ENCODE measurements around the gene UBB. TPM values are rescaled to one million over a fixed set of nuclear protein-coding genes. Genes with fewer than 3 reads are reported as not detected.

The UBB gene
- total RNA-seq, 1 experiment from 2014 or later: 2,378 TPM

GRCh38 chr17:16358394-16358793 lies 22.5 kb upstream of the UBB start (continued):
- TF ChIP-seq ZBTB33 (IDR thresholded peaks at IDR 0.05; ENCODE audit: extremely low read depth, insufficient replicate concordance, low read length): no peak
- TF ChIP-seq POLR2A (IDR thresholded peaks at IDR 0.05; ENCODE audit: borderline replicate concordance, extremely low read depth, insufficient read depth, insufficient read length): no peak

GRCh38 chr17:16361874-16362273 lies 19.0 kb upstream of the UBB start:
- Histone ChIP-seq H3K4me2 (ENCODE audit: low read length) (no peak overlapping the region), H3K9me2 (ENCODE audit: insufficient read depth) (no peaks in the 10 kb centered on the region), H3K27me3 (ENCODE audit: insufficient read depth, low read length) (no peaks in the 10 kb centered on the region), H3K4me3 (replicated peaks in 1 of 2; ENCODE audit: low read depth in 1 of 2, low read length in 2 of 2) (no peak overlapping the region), H3K9me3 (ENCODE audit: control insufficient read depth in 1 of 2, insufficient read depth in 1 of 2, low read depth in 1 of 2, low read length in 2 of 2) (no peaks in the 10 kb centered on the region), H3K27ac (ENCODE audit: low read depth, low read length) (no peak overlapping the region), H3K9ac (ENCODE audit: low read length) (no peak overlapping the region), H3K36me3 (ENCODE audit: control insufficient read depth in 1 of 2, insufficient read depth in 2 of 2, low read length in 2 of 2) (no peaks in the 10 kb centered on the region), H3K4me1 (ENCODE audit: control insufficient read depth in 1 of 2, insufficient read depth in 2 of 2, low read length in 2 of 2) (peaks cover 4 to 8% of the 10 kb centered on the region in 2 experiments; a peak in 2 of 4 replicates), H3K79me2 (ENCODE audit: insufficient read depth, low read length) (no peaks in the 10 kb centered on the region), H4K20me1 (ENCODE audit: insufficient read depth) (no peaks in the 10 kb centered on the region), H2AFZ (ENCODE audit: low read depth, low read length, poor library complexity, severe bottlenecking) (no peak overlapping the region)
- ChIA-PET RAD21 (ENCODE audit: low non-redundant PET in 1 of 2, low total read pairs in 2 of 2, uncharacterized antibody in 2 of 2, unreplicated experiment in 2 of 2) (no interaction called here), POLR2A (no interaction called here), CTCF (no interaction called here)
- ATAC-seq (no peak), DNase-seq (ENCODE audit: low read depth, low spot score) (no peak)
- no peak for TF ChIP-seq SRF (IDR thresholded peaks at IDR 0.05; ENCODE audit: low read depth)
- no peak for TF ChIP-seq POLR2A (IDR thresholded peaks at IDR 0.05; ENCODE audit: borderline replicate concordance, extremely low read depth, insufficient read depth, insufficient read length)
- no peak for TF ChIP-seq ZFX (IDR thresholded peaks at IDR 0.05)
- no peak for TF ChIP-seq EZH2phosphoT487 (IDR thresholded peaks at IDR 0.05; ENCODE audit: borderline replicate concordance)
- no peak for TF ChIP-seq ELF1 (IDR thresholded peaks at IDR 0.05; ENCODE audit: borderline replicate concordance, low read depth)
- no peak for TF ChIP-seq RAD21 (IDR thresholded peaks at IDR 0.05; ENCODE audit: low read depth)
- no peak for TF ChIP-seq SP1 (IDR thresholded peaks at IDR 0.05; ENCODE audit: low read depth)
- TF ChIP-seq FOSL1 (IDR thresholded peaks at IDR 0.05; ENCODE audit: low read depth): no peak
- no peak for TF ChIP-seq EZH2 (IDR thresholded peaks at IDR 0.05)
- TF ChIP-seq MAX (IDR thresholded peaks at IDR 0.05): no peak
- no peak for TF ChIP-seq POLR2AphosphoS5 (IDR thresholded peaks at IDR 0.05; ENCODE audit: low read depth, low read length)
- TF ChIP-seq CEBPB (IDR thresholded peaks at IDR 0.05; ENCODE audit: low read depth): no peak
- TF ChIP-seq YY1 (IDR thresholded peaks at IDR 0.05; ENCODE audit: extremely low read depth, insufficient replicate concordance, low read depth, low read length): no peak
- no peak for TF ChIP-seq EGR1 (IDR thresholded peaks at IDR 0.05; ENCODE audit: low read depth)
- no peak for TF ChIP-seq TCF7L2 (IDR thresholded peaks at IDR 0.05; ENCODE audit: borderline replicate concordance, extremely low read depth, insufficient read depth, insufficient read length)
- no peak for TF ChIP-seq SIN3A (IDR thresholded peaks at IDR 0.05; ENCODE audit: low read depth)
- no peak for TF ChIP-seq REST (IDR thresholded peaks at IDR 0.05; ENCODE audit: low read depth)
- no peak for TF ChIP-seq CBX3 (IDR thresholded peaks at IDR 0.05; ENCODE audit: low read depth)
- no TSS peak for BruUV-seq (replicated peaks)
- intact Hi-C loops (cut with micrococcal nuclease): loop anchor here (2.0 kb wide), 1 partner anchor 159 kb away; no protein-coding TSS in a partner anchor
